Erythroblast (primary cell): Measurements from ENCODE around the gene ECE2.

ENCODE experiments used
- GATA1 ChIP-seq: IDR thresholded peaks from 2 replicates; pipeline ENCODE4 v1.6.1; 2011; ENCODE audit warnings: low read depth, mild to moderate bottlenecking, control low read depth, low read length, moderate library complexity
- POLR2A ChIP-seq: IDR thresholded peaks from 2 replicates; pipeline ENCODE4 v1.6.1; 2011; ENCODE audit warnings: mild to moderate bottlenecking, low read length

- TF ChIP-seq POLR2A (no peak), GATA1 (no peak)
Observed at GRCh38 chr3:184290331-184290730, 14.5 kb downstream of the ECE2 start.
